Stimulated activated CD4-positive, alpha-beta T cell treated with anti-CD3 and anti-CD28 coated beads, Interleukin-1b, Interleukin-23, amount 100 ng/mL, for 24 hours (primary cell): ENCODE measurements around the gene MARCO.
"Not testable (repeated sequence)": the region's sequence is repeated elsewhere in the genome, so short reads cannot be mapped to it uniquely, and the experiment has no call there.

Experiments used
- DNase-seq, 4 experiments: peaks; one replicate each; pipeline ENCODE4 v3.0.0-alpha.2; 2020; ENCODE audit warnings: low read depth in 4 of 4, low spot score in 1 of 4

The MARCO gene

GRCh38 chr2:119028327-119029174 is 86.6 kb downstream of the MARCO start:
- DNase-seq = no peak

- no peak for DNase-seq
Observed at GRCh38 chr2:119029297-119029696, 87.3 kb downstream of the MARCO start.

GRCh38 chr2:119037922-119038321 is 95.9 kb downstream of the MARCO start:
- not testable (repeated sequence) for DNase-seq

GRCh38 chr2:119040730-119041129 is 98.7 kb downstream of the MARCO start:
- DNase-seq = no peak
